GM19397 (cell line): ENCODE data around the gene CNOT10.
"Not testable (repeated sequence)": the region's sequence is repeated elsewhere in the genome, so short reads cannot be mapped to it uniquely, and the experiment has no call there.

ENCODE experiments used
- ATAC-seq: cut with Tn5 transposase; IDR thresholded peaks from one replicate; pipeline ENCODE4 v1.9.1; 2021; ENCODE audit warnings: mild to moderate bottlenecking, moderate library complexity; ENCODE audit not compliant: unreplicated experiment

CNOT10 gene

DNA sequence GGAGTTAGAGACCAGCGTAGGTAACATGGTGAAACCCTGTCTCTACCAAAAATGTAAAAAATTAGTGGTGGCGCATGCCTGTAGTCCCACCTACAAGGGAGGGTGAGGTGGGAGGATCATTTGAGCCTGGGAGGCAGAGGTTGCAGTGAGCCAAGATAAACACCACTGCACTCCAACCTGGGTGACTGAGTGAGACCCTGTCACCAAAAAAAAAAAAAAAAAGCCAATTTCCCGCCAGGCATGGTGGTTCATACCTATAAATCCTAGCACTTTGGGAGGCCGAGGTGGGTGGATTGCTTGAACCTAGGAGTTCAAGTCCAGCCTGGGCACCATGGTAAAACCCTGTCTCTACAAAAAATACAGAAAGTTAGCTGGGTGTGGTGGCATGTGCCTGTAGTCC is 6.9 kb downstream of the CNOT10 start:
- no peak for ATAC-seq

DNA sequence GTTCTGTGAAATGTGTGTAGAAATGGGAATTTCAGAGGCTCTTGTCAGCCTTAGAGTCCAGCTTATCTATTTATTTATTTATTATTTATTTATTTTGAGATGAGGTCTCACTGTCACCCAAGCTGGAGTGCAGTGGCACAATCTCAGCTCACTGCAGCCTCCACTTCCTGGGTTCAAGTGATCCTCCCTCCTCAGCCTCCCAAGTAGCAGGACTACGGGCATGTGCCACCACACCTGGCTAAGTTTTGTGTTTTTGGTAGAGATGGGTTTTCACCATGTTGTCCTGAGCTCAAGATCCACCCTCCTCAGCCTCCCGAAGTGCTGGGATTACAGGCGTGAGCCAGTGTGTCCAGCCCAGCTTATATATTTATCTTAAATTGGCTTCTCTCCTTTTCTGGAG is 11.5 kb downstream of the CNOT10 start:
- no peak for ATAC-seq

- ATAC-seq: no peak
These were observed 13.5 kb downstream of the CNOT10 start for GRCh38 chr3:32698506-32698905.

GRCh38 chr3:32699429-32699828 is 14.4 kb downstream of the CNOT10 start:
- no peak for ATAC-seq

- no peak for ATAC-seq
These were observed 15.3 kb downstream of the CNOT10 start for GRCh38 chr3:32700244-32700643.

GRCh38 chr3:32703491-32703972 is 18.5 kb downstream of the CNOT10 start:
- ATAC-seq: no peak

DNA sequence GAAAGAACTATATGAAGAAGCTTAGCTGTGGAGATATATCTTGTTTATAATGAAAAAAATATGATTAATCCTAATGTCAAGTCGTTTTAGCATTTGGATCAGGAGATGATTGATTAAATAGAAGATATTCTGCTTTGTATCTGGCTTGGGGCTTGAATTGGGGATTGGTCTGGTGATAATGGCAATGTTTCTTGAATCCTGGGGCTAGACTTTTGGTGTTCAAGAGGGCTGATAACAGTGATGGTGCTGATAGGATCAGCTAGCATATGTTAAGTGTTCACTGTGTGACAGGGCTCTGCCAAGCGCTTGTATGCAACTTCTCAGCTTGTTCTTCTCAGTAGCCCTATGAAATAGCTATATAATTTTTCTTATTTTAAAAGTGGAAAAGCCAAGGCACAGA is 20.2 kb downstream of the CNOT10 start:
- ATAC-seq: no peak

- ATAC-seq: no peak
These were observed 21.5 kb downstream of the CNOT10 start for GRCh38 chr3:32706348-32707025.

- ATAC-seq: no peak
These were observed 22.0 kb downstream of the CNOT10 start for GRCh38 chr3:32707026-32707370.

- no peak for ATAC-seq
These were observed 23.8 kb downstream of the CNOT10 start for GRCh38 chr3:32708672-32709283.

DNA sequence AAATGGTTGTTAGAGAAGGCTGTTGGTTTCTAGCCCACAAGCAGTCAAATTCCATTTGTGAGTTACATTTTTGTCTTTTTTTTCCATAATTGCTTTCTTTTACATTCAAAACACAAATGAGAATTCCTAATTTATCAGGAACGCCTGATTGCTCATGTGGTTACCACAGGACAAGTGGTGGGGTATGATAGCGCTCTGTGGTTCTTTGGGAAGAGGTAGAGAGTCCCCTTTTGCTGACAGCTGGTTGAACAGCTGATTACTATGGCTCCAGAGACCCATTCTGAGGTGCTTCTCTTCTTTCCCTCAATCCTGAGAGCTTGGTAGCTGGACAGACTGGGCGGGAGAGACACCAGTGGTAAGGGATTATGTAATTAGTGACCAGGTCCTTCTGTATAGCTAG is 24.4 kb downstream of the CNOT10 start:
- ATAC-seq: no peak

GRCh38 chr3:32712506-32713055 is 27.6 kb downstream of the CNOT10 start:
- ATAC-seq: no peak

DNA sequence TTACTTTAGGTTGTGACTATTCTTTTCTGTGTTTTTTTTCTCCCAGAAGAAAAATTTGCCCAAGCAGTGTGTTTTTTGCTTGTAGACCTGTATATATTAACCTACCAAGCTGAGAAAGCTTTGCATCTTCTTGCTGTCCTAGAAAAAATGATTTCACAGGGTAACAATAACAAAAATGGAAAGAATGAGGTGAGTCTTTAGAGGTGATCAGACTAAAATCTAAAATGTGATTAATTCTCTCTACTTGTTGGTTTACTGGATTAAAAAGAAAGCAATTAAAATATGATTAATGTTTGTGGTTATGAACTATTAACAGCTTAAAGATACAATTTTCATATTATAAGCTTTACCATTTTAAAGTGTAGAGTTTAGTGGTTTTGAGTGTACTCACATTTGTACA is 28.2 kb downstream of the CNOT10 start:
- no peak for ATAC-seq

- no peak for ATAC-seq
These were observed 34.3 kb downstream of the CNOT10 start for GRCh38 chr3:32719335-32719734.

- ATAC-seq: no peak
These were observed 34.9 kb downstream of the CNOT10 start for GRCh38 chr3:32719931-32720330.

- ATAC-seq: no peak
These were observed 40.7 kb downstream of the CNOT10 start for GRCh38 chr3:32725721-32726120.

DNA sequence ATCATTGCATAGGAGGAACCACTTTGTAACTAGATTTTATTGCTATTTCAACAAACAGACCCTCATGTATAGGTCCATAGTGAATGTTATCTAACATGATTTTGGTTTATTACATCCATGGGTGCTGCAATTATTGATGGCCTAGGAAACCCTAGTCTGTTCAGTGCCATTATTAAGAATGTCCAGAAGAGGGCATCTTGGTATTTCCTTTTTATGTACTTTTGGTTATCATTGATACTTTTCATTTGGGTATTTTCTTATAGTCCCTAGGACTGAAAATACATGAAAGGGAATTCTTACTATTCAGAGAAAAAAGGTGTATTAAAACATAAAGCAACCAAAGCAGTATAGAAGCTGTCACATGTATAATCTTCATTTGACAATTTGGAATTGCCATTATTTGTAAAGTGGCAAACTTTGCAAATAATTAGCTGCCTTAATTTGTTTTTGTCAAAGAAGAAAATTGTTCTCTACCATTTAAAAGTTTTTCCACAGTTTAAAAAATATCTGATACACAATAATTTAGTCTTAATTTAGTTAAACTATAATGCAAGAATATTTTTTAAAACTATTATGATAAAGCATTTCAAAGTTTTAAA is 48.7 kb downstream of the CNOT10 start:
- ATAC-seq: no peak

GRCh38 chr3:32734756-32735155 is 49.8 kb downstream of the CNOT10 start:
- ATAC-seq: no peak

DNA sequence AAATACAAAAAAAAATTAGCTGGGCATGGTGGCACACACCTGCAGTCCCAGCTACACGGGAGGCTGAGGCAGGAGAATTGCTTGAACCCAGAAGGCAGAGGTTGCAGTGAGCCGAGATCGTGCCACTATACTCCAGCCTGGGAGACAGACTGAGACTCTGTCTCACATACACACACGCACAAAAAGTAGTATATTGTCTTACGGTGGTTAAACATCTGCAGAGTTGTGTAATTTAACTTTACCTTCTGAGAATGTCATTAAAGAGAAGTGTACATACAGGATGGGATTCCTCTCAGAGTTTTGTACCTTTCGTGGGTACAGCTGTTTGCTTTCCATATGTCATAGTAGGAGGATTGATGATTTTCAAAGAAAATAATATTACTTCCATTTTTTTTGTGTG is 58.5 kb downstream of the CNOT10 start:
- ATAC-seq: not testable (repeated sequence)

DNA sequence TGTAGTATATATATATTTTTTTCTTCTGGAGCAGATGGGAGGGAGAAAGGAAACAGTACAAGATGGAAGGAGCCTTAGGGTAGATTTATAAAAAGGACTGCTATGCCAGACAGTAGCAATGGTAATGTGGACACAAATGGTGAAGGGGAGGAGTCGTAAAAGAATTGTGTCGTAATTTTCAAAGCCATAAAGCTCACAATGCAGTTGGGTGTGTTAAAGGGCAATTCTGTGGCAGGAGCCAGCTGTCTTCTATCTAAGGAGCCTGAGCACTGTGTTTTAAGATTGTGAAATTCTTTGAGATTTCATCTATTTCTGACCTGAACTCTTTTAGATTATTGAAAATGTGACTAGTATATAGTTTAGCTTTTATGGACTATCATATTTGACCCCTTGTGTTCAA is 58.9 kb downstream of the CNOT10 start:
- no peak for ATAC-seq

- ATAC-seq: no peak
These were observed 66.4 kb downstream of the CNOT10 start for GRCh38 chr3:32751377-32751776.

DNA sequence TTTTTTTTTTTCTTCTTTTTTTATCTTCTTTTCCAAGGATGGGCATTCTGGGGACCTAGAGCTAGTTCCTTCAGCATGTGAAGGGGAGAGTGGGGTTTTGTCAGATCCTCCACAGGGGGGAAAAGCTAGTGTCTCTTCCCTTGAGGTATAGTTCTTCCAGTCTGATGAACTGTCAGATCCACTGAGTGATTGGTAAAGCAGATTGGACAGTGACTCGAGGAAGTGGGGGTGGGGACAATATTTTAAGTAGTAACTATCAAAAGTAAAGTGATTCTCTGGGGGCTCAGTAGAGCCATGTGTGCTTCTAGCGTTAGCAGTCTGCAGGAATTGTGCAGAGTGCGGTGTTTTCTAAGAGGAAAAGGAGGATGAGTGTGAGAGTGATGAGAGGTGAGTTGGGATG is 70.8 kb downstream of the CNOT10 start:
- no peak for ATAC-seq
